HG03280 (cell line): ENCODE results near the gene GCHFR.
A peak's percentile ranks its signal among the peaks of the same experiment; 100 is the strongest.

Experiments used
- ATAC-seq: cut with Tn5 transposase; IDR thresholded peaks from one replicate; pipeline ENCODE4 v1.9.1; 2021; ENCODE audit warnings: mild to moderate bottlenecking, moderate library complexity; ENCODE audit not compliant: unreplicated experiment

The GCHFR gene

DNA sequence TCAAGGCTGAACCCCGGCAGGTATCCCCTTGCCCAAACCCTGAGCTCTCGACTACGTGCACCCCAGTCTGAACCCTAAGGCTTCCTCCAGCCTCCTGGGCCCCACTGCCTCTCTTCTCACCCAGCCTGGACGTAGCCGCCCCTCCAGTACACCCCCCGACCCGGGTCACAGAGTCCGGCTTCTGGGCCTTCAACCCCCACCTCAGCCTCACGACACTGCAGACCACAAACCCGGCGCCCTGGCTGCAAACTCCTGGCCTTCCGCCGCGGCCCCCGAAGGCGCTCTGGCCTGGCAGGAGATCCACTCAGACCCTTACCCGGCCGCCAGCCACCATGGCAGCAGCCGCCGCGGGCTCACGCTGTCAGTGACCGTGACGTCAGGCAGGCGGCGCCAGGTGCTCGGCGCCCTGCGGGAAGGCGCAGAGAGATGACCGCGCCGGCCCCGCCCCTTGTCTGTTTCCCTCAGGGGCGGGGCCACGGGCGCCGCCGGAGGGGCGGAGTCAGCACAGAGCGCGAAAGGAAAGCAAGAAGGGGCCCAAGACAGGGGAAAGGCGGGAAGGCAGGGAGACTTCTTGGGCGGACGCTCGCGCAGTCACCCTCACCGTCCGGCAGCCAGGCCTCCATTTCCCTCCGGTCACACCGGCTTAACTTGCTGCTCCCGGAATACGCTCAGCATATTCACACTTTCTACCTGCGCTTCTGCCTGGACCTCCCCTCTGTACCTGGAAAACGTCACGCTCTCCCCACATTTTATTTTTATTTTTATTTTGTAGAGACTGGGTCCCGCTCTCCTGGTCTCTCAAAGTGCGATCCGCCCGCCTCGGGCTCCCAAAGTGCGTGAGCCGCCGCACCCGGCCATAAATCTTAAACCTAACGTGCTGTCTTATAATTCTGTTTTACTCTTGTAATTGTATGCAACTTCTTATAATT is 8.7 kb upstream of the GCHFR start, which contains the start of gene RMDN3:
Gene RMDN3 (minus strand): TSS at position 372 of the 929 bp plus-strand sequence. CDS start 471 bp downstream, outside the sequence.
- peak; percentile 87 for ATAC-seq

DNA sequence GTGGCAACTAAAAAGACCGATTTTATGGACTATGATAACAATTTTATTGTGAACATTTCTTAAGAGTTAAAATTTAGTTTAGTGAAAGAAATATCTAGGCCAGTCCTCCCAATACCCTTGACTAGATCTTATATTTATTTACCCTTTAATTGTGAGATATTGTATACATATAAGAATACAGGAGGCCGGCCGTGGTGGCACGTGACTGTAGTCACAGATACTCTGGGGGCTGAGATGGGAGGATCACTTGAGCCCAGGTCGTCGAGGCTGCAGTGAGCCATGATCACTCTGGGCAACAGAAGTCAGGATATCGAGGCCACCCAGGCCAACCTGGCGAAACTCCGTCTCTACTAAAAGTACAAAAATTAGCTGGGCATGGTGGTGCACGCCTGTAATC is 8.1 kb upstream of the GCHFR start:
- ATAC-seq: no peak

DNA sequence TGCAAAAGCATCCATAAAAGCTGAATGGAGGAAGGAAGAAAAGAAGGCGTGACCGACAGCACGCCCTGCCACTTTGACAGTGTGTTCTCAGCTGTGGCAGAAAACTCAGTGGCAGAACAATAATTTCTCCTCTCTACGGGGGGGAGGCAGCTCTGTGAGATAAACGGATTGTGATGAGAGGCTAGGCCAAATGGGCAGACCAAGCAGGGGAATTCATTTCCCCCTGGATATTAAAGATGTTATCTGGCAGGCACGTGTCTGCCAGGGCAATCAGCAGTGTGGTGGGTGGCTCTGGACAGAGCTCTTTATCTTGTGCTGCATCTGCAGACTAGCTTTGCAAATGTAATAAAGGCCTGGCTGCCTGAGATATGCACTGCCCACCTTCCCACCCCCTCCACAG is 6.9 kb upstream of the GCHFR start:
- no peak for ATAC-seq

DNA sequence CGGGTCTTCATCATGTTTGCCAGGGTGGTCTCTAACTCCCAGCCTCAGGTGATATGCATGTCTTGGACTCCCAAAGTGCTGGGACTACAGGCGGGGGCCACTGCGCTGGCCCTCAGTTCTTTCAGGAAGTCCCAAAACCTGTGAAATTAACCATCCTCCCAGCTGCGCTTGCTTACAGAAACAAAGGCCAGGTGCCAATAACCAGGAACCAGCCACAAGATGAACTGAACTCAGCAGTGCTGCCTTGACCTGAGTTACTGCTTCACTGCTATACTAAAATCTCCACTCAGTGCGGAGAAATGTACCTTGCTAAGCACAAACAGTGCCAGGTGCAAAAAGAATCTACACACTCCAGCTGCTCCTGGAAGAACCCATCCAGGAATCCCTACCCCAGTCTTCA is 3.9 kb upstream of the GCHFR start:
- no peak for ATAC-seq

DNA sequence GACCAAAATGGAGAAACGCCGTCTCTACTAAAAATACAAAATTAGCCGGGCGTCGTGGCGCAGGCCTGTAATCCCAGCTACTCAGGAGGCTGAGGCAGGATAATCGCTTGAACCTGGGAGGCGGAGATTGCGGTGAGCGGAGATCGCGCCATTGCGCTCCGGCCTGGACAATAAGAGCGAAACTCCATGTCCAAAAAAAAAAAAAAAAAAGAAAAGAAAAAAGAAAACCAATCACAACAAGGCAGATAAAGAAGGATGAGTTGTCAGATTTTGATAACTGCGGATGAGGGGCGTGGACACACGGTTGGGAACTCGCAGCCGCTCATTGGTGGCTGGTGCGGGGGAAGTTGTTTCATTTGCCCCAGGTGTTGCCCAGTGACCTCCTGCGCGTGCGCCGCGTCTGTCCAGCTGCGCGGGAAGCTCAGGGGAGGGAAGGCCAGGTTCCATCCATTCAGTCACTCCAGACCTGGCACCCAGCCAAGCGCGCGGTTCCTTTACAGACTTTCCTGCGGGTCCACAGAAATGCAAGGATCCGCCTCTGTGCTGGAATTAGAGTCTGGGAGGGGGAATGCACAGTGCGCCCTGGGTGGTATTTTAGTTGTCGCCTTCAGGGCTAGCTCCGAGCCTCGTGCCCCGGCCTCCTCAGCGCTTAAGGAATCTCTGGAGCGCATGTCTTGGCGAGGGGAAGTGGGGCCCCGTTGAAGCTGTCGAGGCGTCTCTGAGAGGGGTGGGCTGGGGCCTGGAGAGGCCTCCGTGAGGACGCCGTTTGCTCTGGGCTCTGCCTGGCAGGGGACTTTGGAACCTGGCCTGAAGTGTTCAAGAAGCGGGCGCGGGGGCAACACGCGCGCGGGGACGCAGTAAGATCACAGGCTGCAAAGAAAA is 708 bp upstream of the GCHFR start:
- ATAC-seq: peak; percentile 1

DNA sequence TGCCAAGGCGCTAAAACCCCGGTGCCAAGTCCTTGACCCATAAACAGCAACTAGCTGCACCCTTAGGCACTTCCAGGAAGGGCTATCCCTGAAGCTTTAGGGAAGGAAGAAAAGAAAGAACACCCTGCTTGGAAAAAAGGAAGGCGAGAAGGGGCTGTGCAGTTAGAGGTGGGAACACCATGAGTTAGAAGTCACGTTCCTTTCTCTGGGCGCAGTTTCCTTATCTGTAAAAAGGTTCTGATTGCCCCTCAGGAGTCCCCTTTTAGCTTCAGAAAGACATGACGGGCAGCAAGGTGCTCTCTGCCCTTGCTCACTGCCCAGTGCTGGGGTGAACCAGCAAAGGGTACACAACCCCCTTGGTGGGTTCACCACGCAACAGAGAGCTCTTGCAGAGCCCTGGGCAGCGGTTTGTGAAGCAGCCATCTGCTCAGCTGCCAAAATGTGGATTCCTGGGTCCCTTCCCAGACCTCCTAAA is 798 bp downstream of the GCHFR start:
- ATAC-seq: no peak

DNA sequence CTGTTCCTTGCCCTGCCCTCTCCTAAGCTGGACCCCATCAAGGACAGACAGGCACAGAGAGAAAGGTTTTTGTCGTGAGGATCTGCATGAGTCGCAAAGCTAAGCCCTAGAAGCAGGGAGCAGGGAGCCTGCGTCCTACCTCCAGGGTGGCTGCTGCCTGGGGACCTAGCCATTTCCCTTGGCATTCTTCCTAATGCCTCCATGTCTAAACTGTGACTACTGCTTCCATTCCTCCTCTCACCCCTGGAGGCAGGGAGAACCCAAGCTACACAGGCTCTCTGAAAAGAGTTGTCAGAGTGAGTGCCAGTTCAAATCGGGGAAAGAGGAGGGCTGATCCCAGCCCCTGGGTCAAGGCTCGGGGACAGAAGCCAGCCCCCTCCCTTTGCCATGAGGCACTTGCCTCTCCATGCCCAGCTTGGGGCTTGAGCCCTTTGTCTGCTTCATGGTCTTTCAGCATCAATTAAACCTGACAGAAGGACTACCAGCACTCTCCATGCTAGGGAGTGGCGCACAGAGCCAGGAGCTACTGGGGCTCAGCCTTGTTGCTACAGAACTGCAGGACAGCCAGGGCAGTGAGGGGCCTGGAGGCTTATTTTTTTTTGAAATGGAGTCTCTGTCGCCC is 2.4 kb downstream of the GCHFR start:
- ATAC-seq: no peak

DNA sequence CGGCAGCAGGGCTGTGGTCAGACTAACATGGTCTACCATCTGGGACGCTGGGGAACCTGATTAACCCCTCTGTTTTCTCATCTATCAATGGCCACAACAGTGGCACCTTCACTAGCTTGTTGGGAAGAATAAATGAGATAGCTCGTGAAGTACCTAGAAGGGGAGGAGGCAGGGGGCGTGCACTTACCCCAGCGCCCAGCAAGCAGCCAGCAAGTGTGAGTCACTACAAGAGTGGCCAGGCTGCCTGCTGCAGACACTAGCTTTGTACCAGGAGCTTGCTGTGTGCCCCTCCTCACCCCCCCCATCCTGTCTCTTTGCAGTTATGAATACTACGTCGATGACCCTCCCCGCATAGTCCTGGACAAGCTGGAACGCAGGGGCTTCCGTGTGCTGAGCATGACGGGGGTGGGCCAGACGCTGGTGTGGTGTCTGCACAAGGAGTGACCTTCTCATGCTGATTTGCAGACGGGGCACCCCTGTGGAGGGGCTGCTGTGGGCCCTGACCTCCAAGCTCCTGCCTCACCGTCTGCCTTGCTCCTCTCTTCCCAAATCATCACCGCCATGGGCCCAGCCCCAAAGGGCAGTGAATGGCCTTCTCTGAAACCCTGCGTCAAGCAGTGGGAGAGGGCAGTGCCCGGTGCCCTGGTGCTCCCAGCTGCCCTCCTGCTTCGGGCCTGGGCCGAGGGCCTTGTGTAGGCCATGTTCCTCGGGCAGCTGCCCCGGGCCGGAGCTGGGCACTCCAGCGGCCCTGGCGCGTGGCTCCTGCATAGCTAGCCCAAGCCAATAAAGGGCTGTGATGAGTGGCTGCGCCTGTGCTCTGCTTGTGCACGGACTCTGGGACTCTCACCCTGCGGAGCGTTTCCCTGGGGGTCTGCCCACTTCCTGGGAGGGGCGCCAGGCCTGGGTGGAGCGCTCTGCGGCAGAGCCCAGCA is 3.3 kb downstream of the GCHFR start:
- ATAC-seq: no peak

DNA sequence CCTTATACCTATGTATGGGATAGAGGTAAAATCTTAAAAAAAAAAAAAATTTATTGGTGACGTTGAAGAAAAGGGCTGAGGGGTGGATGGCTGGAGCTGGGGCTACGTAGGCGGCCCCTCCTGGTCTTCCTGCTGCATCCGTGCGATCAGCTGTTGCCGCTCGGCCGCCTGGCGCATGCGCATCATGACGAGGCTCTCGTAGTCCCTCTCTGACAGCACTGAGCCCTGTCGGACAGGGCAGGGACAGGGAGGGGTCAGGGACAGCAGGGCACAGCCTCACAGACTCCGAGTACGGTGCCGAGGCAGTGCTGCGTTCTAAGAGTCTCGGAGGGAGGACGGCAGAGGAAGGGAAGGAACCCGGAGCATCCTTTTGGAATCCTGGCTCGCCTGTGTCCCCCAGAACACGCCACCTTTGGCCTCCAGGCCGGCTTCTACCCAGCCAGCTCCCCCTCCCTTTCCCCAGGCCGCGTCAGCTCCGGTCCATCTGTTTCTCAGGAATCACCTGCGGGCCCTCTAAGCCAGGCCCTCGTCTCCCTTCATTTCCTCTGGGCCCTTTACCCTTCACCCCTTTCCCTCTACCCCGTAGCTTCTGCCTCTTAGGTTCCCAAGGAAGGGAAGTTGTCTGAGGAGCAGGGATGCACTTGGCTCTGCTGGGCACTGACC is 4.1 kb downstream of the GCHFR start:
- no peak for ATAC-seq

DNA sequence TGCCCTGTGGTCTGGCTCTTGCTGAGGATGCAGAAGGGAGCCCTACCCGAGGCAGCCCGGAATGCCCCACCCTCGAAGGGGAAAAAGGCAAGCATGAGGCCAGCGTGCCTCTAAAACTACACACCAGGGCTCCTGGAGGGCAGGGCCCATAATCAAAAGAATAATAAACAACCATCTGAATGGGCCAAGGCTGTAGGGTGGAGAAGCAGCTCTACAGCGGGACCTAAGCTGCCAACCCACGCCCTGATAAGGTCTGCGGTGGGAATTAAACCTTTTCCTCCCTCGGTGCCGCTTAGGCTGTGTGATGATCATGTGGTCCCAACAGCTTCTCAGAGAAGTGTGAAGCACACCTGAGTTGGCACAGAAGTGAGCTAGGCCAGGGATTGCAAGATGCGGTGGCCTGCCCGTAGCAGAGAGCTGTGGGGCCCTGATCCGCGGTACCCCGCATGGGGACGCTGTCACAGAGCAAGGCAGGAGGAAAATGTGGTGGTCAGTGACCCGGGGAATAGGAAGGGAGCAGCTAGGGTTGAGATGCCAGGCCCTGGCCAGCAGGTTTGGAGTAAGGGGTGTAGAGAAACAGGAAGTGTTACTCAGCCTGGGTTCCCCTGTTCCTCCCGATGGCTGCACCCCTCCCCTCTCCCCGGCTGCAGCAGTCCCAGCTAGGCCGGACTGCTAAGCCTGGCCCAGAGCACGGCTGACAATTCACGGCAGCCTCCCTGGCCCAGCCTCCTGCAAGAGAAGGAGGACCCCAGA is 4.8 kb downstream of the GCHFR start:
- no peak for ATAC-seq

DNA sequence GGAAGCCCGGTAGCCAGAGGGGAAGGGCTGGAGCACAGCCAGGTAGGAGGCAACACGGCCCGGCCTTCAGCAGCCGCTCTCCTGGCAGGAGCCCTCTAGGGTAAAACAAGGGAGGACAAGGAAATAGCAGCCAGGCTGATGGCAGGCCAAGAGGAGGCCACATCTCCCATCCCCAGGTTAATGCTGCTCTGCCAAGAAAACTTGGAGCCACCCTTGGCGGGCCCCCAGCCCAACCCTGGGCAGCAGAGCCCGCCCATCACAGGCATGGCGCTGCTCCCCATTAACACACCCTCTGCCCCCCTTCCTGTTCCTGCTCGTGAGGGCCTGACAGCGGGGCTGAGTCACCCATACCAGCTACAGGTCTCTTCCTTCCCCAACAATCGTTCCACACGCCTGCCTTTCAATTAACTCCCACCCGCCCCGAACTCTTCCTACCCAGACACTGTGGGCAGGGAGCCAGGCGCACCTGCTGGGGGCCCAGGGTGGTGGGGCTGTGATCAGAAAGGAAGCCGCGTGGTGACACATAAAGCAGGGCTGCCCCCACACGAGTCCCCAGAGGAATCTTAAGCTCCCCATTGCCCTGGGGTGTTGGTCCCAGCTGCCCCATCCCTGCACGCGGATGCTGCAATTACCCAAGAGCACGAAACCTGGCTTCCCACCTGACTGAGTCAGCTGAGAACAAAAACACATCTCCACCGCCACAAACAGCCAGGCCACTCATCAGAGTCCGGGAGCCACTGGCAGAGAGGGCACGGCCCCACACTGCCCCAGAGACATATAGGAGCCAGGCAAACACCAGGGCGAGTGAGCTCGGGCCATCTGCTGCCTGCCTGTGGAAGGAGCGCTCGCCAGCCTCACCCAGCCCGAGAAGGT is 5.6 kb downstream of the GCHFR start, which contains the start of gene C15orf62:
Gene C15orf62 (plus strand): TSS at position 707 of the 873 bp plus-strand sequence. CDS start 516 bp downstream, outside the sequence.
- no peak for ATAC-seq

DNA sequence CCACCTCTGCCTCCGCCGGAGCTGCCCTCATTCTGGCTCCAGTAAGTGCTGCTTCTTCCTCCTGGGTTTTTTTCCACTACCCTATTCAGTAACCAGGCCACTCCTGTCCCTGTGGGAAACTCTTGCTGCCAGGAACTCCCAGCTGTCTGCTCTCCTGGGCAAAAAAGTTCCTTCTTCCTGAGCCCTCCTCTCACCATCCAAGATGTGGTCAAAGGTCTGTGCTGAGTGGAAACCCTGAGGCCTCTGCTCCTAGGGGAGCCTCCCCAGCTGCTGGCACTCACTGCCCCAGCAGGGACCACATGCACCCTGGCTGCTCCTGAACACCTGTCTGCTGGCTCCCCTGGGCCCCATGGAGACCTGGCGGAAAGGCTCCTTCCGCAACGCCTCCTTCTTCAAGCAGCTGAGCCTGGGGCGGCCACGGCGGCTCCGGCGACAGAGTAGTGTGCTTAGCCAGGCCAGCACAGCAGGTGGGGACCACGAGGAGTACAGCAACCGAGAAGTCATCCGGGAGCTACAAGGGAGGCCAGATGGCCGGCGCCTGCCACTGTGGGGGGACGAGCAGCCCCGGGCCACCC is 6.4 kb downstream of the GCHFR start:
- ATAC-seq: no peak

DNA sequence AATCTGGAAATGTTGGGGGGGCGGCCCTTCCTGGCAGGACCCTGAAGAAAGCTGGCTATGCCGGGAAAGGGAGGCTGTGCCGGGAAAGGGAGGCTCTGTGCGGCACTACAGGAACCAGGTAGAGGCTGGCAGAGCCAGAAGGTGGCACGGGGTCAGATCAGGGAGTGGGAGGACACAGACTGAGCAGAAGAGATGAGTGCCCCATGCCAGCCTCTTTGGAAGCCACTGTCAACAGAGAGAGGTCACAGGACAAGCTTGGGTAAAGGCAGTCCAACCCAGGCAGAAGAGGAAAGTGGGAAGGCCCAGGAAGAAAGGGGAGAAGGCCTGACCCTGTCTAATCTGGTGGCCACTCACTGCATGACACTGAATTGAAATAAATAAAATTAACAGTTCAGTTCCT is 7.4 kb downstream of the GCHFR start:
- ATAC-seq: no peak

DNA sequence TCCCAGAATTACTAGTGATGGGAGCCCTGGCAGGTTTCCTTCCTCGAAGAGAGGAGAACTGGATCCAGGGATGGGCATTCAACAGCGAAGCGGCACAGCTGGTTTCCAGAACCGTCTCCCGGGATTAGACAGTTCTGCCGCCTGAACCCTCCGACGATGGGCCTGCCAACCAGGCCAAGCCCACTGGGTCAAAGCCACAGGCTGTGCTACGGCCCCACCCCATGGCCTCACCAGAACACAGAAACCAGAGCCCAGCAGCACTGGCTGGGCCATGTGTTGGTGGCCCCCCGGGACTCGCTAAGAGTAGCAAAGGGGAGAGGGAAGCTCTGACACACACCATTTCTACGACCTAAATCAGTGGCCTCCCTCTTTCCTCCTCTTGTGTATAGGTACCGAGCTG is 8.1 kb downstream of the GCHFR start:
- ATAC-seq: no peak

DNA sequence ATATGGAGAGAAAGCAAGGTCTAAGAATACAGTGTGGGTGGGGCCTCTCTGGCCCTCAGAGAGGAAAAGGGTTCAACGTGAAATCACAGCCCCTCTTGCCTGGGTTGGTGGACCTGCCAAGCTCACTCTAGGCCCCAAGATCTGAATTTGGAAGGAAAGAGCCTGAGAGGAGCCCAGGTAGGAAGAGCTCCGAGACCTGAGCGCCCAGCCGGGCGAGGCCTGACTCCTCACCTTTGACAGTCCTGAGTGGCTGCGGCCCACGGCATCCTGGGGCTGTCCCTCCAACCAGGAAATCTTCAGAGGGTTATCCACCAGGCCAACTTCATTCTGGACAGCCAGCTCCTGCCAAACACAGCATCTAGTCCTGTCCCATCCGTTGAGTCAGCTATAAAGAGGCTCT is 9.6 kb downstream of the GCHFR start:
- ATAC-seq: no peak

DNA sequence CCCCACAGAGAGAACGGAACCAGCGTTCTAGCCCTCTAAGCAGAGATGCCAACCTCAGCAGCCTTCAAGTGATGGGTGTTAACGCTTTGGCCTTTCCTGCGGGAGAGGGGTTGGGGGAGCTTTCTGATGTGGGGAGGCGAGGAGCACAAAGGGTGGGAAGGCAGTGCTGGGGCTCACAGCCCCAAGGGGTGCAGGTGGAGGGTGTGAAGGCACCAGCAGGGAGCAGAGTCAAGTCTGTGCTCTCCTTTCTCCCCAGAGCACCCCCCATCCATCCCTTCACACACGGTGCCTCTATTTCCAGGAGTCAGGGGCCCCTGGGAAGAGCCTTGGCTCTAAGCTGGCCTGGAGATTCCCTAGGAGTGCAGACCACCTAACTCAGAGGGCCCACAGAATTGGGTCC is 10.0 kb downstream of the GCHFR start:
- no peak for ATAC-seq

DNA sequence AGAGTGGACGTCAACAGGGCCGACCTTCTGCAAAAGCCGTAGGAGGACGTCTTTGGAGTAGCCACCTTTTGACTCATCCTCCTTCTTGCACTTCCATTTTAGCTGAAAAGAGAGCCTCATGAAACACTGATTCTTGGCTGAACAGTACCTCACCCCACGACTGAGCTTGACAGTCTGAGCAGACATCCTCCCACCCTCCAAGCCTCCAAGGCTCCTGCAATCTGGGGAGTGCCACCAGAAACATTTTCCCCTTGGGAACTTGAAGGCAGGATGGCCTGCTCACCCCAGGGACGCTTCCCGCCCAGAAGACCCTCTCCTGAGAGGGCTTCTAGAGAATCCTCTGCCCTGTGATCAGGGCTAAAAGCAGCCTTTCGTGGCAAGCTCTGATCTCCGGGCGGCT is 11.1 kb downstream of the GCHFR start:
- no peak for ATAC-seq
